ENCODE data around the gene SOX9.

DNA sequence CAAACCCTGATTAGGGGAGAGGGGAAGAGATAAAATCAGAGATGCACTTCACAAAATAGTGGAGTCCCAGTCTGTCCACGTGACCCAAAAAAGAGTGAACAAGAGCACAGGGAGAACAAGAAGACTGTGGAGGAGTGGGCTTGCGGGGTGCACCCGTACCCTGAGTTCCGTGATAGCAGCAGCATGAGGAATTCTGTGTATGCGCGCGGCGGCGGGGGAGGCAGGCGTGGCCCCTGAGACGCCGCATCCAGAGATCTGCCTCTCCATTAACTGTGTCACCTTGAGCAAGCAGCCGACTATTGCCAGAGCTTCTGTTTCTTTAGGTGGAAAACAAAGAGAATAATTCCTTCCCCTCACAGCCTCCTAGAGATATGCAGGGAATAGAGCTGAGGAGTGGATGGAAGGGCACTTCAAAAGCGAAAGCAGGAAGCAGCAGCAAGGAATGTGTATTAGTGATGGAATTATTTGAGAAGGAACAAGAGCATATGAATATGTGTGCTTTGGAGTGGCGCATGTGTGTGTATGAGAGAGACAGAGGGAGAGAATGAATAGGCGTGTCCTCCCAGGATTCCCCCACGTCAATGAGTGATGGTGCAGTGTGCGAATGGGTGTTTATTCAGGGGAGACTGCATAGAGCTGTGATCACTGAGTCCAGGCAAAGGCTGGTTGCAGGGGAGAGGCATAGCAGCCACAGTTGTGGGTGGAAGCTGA lies 10.4 kb upstream of the SOX9 start:
- TF ChIP-seq, protein P1, sequence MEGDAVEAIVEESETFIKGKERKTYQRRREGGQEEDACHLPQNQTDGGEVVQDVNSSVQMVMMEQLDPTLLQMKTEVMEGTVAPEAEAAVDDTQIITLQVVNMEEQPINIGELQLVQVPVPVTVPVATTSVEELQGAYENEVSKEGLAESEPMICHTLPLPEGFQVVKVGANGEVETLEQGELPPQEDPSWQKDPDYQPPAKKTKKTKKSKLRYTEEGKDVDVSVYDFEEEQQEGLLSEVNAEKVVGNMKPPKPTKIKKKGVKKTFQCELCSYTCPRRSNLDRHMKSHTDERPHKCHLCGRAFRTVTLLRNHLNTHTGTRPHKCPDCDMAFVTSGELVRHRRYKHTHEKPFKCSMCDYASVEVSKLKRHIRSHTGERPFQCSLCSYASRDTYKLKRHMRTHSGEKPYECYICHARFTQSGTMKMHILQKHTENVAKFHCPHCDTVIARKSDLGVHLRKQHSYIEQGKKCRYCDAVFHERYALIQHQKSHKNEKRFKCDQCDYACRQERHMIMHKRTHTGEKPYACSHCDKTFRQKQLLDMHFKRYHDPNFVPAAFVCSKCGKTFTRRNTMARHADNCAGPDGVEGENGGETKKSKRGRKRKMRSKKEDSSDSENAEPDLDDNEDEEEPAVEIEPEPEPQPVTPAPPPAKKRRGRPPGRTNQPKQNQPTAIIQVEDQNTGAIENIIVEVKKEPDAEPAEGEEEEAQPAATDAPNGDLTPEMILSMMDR (IDR thresholded peaks at IDR 0.05): no peak
- TF ChIP-seq POLR2A (IDR thresholded peaks at IDR 0.05): no peak
